H1 (cell line): ENCODE results near the gene PPIF. TPM values are rescaled to one million over a fixed set of nuclear protein-coding genes. Genes with fewer than 3 reads are reported as not detected.

ENCODE experiments used
- BRCA1 ChIP-seq: IDR thresholded peaks from 2 replicates; pipeline ENCODE4 v1.6.1; 2012; ENCODE audit warnings: low read depth, low read length, improper control_type of control experiment
- CREB1 ChIP-seq: IDR thresholded peaks from 2 replicates; pipeline ENCODE4 v1.6.1; 2012; ENCODE audit warnings: inconsistent platforms
- MAX ChIP-seq: IDR thresholded peaks from 2 replicates; pipeline ENCODE4 v1.6.1; 2012; ENCODE audit warnings: inconsistent platforms
- polyA plus RNA-seq, 7 experiments: library from polyadenylated mRNA; depleted of rRNA in 3 of 7; stranded (reverse) in 5 of 7; unstranded in 2 of 7; fragments of >200 nt in 5 of 7; fragments of 200-250 nt in 2 of 7; gene quantifications; 1 replicate in 5 of 7; 2 replicates in 1 of 7; 4 replicates in 1 of 7; pipeline versions ENCODE4 v1.2.1 to v1.2.3, GENCODE V29; 2011 to 2013; ENCODE audit warnings: missing spikeins in 2 of 7, mixed read lengths in 2 of 7
- total RNA-seq: library from RNA; stranded (reverse); fragmentation: NEBNext Ultra II Directional; extraction: Animal tissue kit (Norgen Biotek cat#: 25700); gene quantifications from 2 replicates; pipeline ENCODE4 v1.2.1, GENCODE V29; 2021

The PPIF gene
- total and polyA plus RNA-seq, 2 of the 8 experiments (the other 6 are each of a cell fraction or from before 2014, with no cell fraction given), result 70.2 to 77.6 TPM

- TF ChIP-seq BRCA1, result no peak
- no peak for TF ChIP-seq MAX
- no peak for TF ChIP-seq CREB1
Observed at GRCh38 chr10:79385392-79385795, 38.1 kb downstream of the PPIF start (continued).
